A673 (cell line): Measurements from ENCODE around the gene LUZP4.

Experiments used
- EZH2 ChIP-seq: fragments of 200-600 bp; sonication (generic); IDR thresholded peaks from 2 replicates; pipeline ENCODE4 v1.6.1; 2017; ENCODE audit warnings: borderline replicate concordance, low read depth, mild to moderate bottlenecking, mixed read lengths, antibody characterized with exemption, low read length; ENCODE audit not compliant: poor library complexity, severe bottlenecking
- TF ChIP-seq, protein P1 (sequence below): fragments of 300-800, 200-600 bp; sonication (generic); conservative IDR thresholded peaks from 2 replicates; pipeline ENCODE4 v1.5.1; 2017; ENCODE audit warnings: low read depth, mild to moderate bottlenecking, antibody characterized with exemption, low read length, moderate library complexity, mixed read lengths

DNA sequence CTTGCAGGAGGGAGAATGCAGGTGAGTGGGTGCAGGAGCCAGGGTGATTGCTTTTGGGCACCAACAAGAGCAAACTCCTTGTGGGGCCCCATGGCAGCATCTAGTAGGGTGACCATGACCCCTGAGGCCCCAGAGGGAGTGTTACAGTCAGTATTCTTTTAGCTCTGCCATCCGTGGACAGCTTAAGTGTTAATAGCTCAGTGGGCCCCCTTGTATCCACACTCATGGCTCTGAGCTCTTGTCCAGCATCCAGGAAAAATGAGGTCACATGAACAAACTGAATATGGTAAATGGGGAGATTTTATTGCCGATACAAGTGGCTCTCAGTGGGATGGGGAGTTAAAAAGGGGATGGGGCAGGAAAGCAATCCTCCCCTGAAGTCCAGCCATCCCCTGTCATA is 28.4 kb upstream of the LUZP4 start:
- TF ChIP-seq, protein P1, sequence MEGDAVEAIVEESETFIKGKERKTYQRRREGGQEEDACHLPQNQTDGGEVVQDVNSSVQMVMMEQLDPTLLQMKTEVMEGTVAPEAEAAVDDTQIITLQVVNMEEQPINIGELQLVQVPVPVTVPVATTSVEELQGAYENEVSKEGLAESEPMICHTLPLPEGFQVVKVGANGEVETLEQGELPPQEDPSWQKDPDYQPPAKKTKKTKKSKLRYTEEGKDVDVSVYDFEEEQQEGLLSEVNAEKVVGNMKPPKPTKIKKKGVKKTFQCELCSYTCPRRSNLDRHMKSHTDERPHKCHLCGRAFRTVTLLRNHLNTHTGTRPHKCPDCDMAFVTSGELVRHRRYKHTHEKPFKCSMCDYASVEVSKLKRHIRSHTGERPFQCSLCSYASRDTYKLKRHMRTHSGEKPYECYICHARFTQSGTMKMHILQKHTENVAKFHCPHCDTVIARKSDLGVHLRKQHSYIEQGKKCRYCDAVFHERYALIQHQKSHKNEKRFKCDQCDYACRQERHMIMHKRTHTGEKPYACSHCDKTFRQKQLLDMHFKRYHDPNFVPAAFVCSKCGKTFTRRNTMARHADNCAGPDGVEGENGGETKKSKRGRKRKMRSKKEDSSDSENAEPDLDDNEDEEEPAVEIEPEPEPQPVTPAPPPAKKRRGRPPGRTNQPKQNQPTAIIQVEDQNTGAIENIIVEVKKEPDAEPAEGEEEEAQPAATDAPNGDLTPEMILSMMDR: no peak
- no peak for TF ChIP-seq EZH2
